ENCODE measurements around the gene SSX4.
"Not testable (repeated sequence)": the region's sequence is repeated elsewhere in the genome, so short reads cannot be mapped to it uniquely, and the experiment has no call there.

Gene SSX4

GRCh38 chrX:48430166-48430565 is 46.8 kb downstream of the SSX4 start:
- not testable (repeated sequence) for H3K4me1 ChIP-seq (ENCODE audit: control insufficient read depth in 1 of 2, insufficient read depth in 1 of 2, low read depth in 1 of 2, low read length in 1 of 2); H3K27ac ChIP-seq; H3K36me3 ChIP-seq; H3K27me3 ChIP-seq; H3K4me3 ChIP-seq (ENCODE audit: low read depth in 1 of 2, low read length in 1 of 2); H3K9me3 ChIP-seq

GRCh38 chrX:48433713-48434112 is 50.4 kb downstream of the SSX4 start:
- H3K9me3 ChIP-seq; H3K36me3 ChIP-seq; H3K27me3 ChIP-seq; H3K4me1 ChIP-seq (ENCODE audit: control insufficient read depth in 1 of 2, insufficient read depth in 1 of 2, low read depth in 1 of 2, low read length in 1 of 2); H3K27ac ChIP-seq; H3K4me3 ChIP-seq (ENCODE audit: low read depth in 1 of 2, low read length in 1 of 2): not testable (repeated sequence)
